ENCODE data around the gene AVPI1.

The AVPI1 gene

DNA sequence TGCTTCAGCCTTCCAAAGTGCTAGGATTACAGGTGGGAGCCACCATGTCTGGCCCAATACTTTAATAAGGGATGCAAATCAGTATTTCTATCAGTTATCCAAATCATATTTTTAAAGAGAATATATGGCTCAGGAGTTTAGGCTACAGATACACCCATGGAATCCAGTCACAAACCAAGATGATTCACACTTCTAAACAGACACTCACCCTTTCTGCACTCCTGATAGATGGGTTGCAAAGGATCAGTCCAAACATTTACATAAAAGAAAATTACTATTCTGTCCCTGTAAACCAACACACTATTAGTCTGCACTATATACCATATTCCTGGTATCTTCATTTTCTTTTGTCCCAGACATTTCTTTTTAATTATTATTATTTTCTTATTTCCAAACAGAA is 55.9 kb downstream of the AVPI1 start:
- no peaks in the 10 kb centered on the region for H3K36me3 ChIP-seq (ENCODE audit: control insufficient read depth, insufficient read depth, low read length, severe bottlenecking)
- no peak for DNase-seq (ENCODE audit: low read depth)
- H3K4me3 ChIP-seq (ENCODE audit: low read length): no peak overlapping the region
- no peaks in the 10 kb centered on the region for H3K9me3 ChIP-seq (ENCODE audit: control insufficient read depth, low read length)
- H3K9ac ChIP-seq (ENCODE audit: low read length): no peak overlapping the region
- no peaks in the 10 kb centered on the region for H3K4me1 ChIP-seq (ENCODE audit: control insufficient read depth, insufficient read depth, low read length)
- no peaks in the 10 kb centered on the region for H3K27me3 ChIP-seq (replicated peaks; ENCODE audit: control insufficient read depth, insufficient read depth, low read length)

GRCh38 chr10:97629289-97629688 is 57.8 kb downstream of the AVPI1 start:
- no peaks in the 10 kb centered on the region for H3K4me1 ChIP-seq (ENCODE audit: control insufficient read depth, insufficient read depth, low read length)
- H3K36me3 ChIP-seq (ENCODE audit: control insufficient read depth, insufficient read depth, low read length, severe bottlenecking): no peaks in the 10 kb centered on the region
- no peaks in the 10 kb centered on the region for H3K9me3 ChIP-seq (ENCODE audit: control insufficient read depth, low read length)
- DNase-seq (ENCODE audit: low read depth): no peak
- no peak overlapping the region for H3K9ac ChIP-seq (ENCODE audit: low read length)
- no peak overlapping the region for H3K4me3 ChIP-seq (ENCODE audit: low read length)
- no peaks in the 10 kb centered on the region for H3K27me3 ChIP-seq (replicated peaks; ENCODE audit: control insufficient read depth, insufficient read depth, low read length)

GRCh38 chr10:97628228-97628627 is 58.8 kb downstream of the AVPI1 start:
- H3K9ac ChIP-seq (ENCODE audit: low read length): no peak overlapping the region
- H3K9me3 ChIP-seq (ENCODE audit: control insufficient read depth, low read length): no peaks in the 10 kb centered on the region
- DNase-seq (ENCODE audit: low read depth): no peak
- no peaks in the 10 kb centered on the region for H3K27me3 ChIP-seq (replicated peaks; ENCODE audit: control insufficient read depth, insufficient read depth, low read length)
- H3K4me1 ChIP-seq (ENCODE audit: control insufficient read depth, insufficient read depth, low read length): no peaks in the 10 kb centered on the region
- no peaks in the 10 kb centered on the region for H3K36me3 ChIP-seq (ENCODE audit: control insufficient read depth, insufficient read depth, low read length, severe bottlenecking)
- no peak overlapping the region for H3K4me3 ChIP-seq (ENCODE audit: low read length)

DNA sequence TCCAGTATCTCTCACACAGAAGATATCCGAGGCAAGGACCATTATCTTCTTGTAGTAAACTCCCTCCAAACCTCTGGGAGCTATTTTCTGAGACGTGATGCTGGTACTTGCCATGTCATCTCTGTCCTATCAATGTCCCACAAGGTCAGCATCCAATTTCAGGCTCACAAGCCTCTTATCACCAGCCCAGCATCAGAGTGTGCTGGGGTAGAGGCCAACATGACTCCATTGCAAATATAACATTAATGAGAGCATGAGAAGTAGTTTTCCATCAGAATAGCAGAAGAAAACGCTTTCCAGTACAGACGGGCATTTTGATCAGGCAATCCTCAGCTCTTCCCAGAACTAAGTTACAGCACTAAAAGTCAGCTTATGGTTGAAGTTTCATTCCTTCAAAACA is 59.3 kb downstream of the AVPI1 start:
- no peaks in the 10 kb centered on the region for H3K36me3 ChIP-seq (ENCODE audit: control insufficient read depth, insufficient read depth, low read length, severe bottlenecking)
- no peak for DNase-seq (ENCODE audit: low read depth)

More for the DNA sequence above, 59.3 kb downstream of the AVPI1 start:
- Histone ChIP-seq H3K4me3 (ENCODE audit: low read length) (no peak overlapping the region), H3K9me3 (ENCODE audit: control insufficient read depth, low read length) (no peaks in the 10 kb centered on the region), H3K9ac (ENCODE audit: low read length) (no peak overlapping the region), H3K27me3 (replicated peaks; ENCODE audit: control insufficient read depth, insufficient read depth, low read length) (no peaks in the 10 kb centered on the region), H3K4me1 (ENCODE audit: control insufficient read depth, insufficient read depth, low read length) (no peaks in the 10 kb centered on the region)

All from adipocyte (in vitro differentiated cells).